ENCODE results near the gene USP17L22.
"Not testable (repeated sequence)": the region's sequence is repeated elsewhere in the genome, so short reads cannot be mapped to it uniquely, and the experiment has no call there.

DNA sequence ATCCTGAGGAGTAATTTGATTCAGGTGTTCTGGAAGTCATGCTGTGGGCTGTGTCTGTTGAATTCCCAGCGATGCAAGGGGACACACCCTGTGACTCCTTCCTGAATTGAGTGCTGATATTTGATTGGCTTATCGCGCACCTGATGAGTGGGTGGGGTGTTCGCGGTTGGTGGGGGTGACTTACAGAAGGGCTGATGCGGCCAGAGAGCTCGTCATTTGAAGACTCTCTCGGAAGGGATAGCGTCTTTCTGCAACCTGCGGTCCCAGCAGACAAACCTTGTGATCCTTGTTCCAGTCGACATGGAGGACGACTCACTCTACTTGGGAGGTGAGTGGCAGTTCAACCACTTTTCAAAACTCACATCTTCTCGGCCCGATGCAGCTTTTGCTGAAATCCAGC, 23.8 kb upstream of the USP17L22 start, which contains the start of gene USP17L17:
- TF ChIP-seq, protein P1, sequence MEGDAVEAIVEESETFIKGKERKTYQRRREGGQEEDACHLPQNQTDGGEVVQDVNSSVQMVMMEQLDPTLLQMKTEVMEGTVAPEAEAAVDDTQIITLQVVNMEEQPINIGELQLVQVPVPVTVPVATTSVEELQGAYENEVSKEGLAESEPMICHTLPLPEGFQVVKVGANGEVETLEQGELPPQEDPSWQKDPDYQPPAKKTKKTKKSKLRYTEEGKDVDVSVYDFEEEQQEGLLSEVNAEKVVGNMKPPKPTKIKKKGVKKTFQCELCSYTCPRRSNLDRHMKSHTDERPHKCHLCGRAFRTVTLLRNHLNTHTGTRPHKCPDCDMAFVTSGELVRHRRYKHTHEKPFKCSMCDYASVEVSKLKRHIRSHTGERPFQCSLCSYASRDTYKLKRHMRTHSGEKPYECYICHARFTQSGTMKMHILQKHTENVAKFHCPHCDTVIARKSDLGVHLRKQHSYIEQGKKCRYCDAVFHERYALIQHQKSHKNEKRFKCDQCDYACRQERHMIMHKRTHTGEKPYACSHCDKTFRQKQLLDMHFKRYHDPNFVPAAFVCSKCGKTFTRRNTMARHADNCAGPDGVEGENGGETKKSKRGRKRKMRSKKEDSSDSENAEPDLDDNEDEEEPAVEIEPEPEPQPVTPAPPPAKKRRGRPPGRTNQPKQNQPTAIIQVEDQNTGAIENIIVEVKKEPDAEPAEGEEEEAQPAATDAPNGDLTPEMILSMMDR (conservative IDR thresholded peaks at IDR 0.05 in 1 of 2, IDR thresholded peaks at IDR 0.05 in 1 of 2; ENCODE audit: low read depth in 1 of 2, low read length in 2 of 2): not testable (repeated sequence)
- not testable (repeated sequence) for TF ChIP-seq EZH2 (IDR thresholded peaks at IDR 0.05; ENCODE audit: low read length, missing control alignments)

All from fibroblast of lung (primary cell).